Activated CD4-positive, alpha-beta T cell treated with anti-CD3 and anti-CD28 coated beads for 36 hours (primary cell): ENCODE results near the gene CLIC4. TPM values are rescaled to one million over a fixed set of nuclear protein-coding genes. Genes with fewer than 3 reads are reported as not detected.
A peak's percentile ranks its signal among the peaks of the same experiment; 100 is the strongest.
"Not testable (repeated sequence)": the region's sequence is repeated elsewhere in the genome, so short reads cannot be mapped to it uniquely, and the experiment has no call there.

Experiments used
- ATAC-seq: fragments of 200-7000 bp; cut with Tn5 transposase; one replicate; pipeline ENCODE4 v1.10.0; 2021; ENCODE audit warnings: mild to moderate bottlenecking, moderate library complexity
- CTCF ChIA-PET: fragments of 350-600 bp; sonication (Branson Sonifier 250); formaldehyde crosslinking; loops from one replicate; lab custom pipeline; 2021; ENCODE audit warnings: antibody characterized with exemption; lab: Charles Lee
- POLR2A ChIA-PET: fragments of 350-600 bp; sonication (Branson Sonifier 250); formaldehyde crosslinking; loops from one replicate; lab custom pipeline; 2021; ENCODE audit warnings: antibody characterized with exemption, inconsistent platforms; lab: Charles Lee
- DNase-seq: peaks from one replicate; pipeline ENCODE4 v3.0.0-alpha.2; 2020
- H3K27ac Mint-ChIP-seq: one replicate; pipeline ENCODE4 v1.8.0; 2021; ENCODE audit warnings: mixed read lengths
- H3K27me3 Mint-ChIP-seq: one replicate; pipeline ENCODE4 v1.8.0; 2021; ENCODE audit warnings: mixed read lengths
- H3K36me3 Mint-ChIP-seq: one replicate; pipeline ENCODE4 v1.8.0; 2021; ENCODE audit warnings: low read depth, mixed read lengths
- H3K4me1 Mint-ChIP-seq: one replicate; pipeline ENCODE4 v1.8.0; 2021; ENCODE audit warnings: mixed read lengths
- H3K4me3 Mint-ChIP-seq: one replicate; pipeline ENCODE4 v1.8.0; 2021; ENCODE audit warnings: mild to moderate bottlenecking, moderate library complexity, mixed read lengths
- H3K9me3 Mint-ChIP-seq: one replicate; pipeline ENCODE4 v1.8.0; 2021; ENCODE audit warnings: low read depth, mixed read lengths
- intact Hi-C, 2 experiments: fragments of 100-400 bp; cut with DNase I in 1 of 2; cut with micrococcal nuclease in 1 of 2; formaldehyde crosslinking; loops; one replicate each; pipeline versions ENCODE4 v1.14.2 to v1.15.1; 2022 to 2024; cut with DNase I, micrococcal nuclease
- total RNA-seq, 2 experiments: library from RNA; stranded (reverse); gene quantifications; one replicate each; pipeline ENCODE4 v1.2.3, GENCODE V29; 2021

CLIC4 gene
- total RNA-seq, 2 experiments from 2014 or later = 29.8 to 33.1 TPM

GRCh38 chr1:24796524-24796923 is 51.3 kb downstream of the CLIC4 start:
- H3K27ac Mint-ChIP-seq = no peak overlapping the region
- ATAC-seq = no peak
- H3K9me3 Mint-ChIP-seq = peaks cover 1% of the 10 kb centered on the region
- H3K4me3 Mint-ChIP-seq = no peak overlapping the region
- POLR2A ChIA-PET = no interaction called here
- intact Hi-C loops = no loop called here
- DNase-seq = no peak
- H3K27me3 Mint-ChIP-seq = no peaks in the 10 kb centered on the region
- CTCF ChIA-PET = interaction anchor here (0.8 kb wide), 1 partner anchor 21 kb away, joined by 3 read pairs; no protein-coding TSS in a partner anchor
- no peaks in the 10 kb centered on the region for H3K4me1 Mint-ChIP-seq
- H3K36me3 Mint-ChIP-seq = peaks cover 11% of the 10 kb centered on the region

- CTCF ChIA-PET, H3K27me3 Mint-ChIP-seq, ATAC-seq, H3K9me3 Mint-ChIP-seq, H3K4me3 Mint-ChIP-seq, H3K27ac Mint-ChIP-seq, H3K4me1 Mint-ChIP-seq, intact Hi-C loops, POLR2A ChIA-PET, DNase-seq: not testable (repeated sequence)
- peaks cover 11% of the 10 kb centered on the region for H3K36me3 Mint-ChIP-seq
Measured at GRCh38 chr1:24799242-24799641, 54.0 kb downstream of the CLIC4 start.

DNA sequence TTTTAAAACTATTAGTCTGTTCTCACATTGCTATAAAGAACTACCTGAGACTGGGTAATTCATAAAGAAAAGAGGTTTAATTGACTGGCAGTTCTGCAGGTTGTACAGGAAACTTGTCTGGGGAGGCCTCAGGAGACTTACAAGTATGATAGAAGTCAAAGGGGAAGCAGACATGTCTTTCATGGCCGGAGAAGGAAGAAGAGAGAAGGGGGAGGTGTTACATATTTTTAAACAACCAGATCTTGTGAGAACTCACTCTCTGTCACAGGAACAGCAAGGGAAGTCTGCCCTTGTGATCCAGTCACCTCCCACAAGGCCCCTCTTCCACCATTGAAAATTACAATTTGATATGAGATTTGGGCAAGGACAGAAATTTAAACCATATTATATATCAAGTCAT is 55.9 kb downstream of the CLIC4 start:
- Mint-ChIP-seq H3K4me1 (peaks cover 3% of the 10 kb centered on the region), H3K9me3 (peaks cover 4% of the 10 kb centered on the region), H3K36me3 (peaks cover 11% of the 10 kb centered on the region), H3K4me3 (no peak overlapping the region), H3K27me3 (no peaks in the 10 kb centered on the region), H3K27ac (no peak overlapping the region)
- intact Hi-C loops = no loop called here
- DNase-seq (no peak), ATAC-seq (no peak)
- CTCF ChIA-PET = interaction anchor here (1.2 kb wide), 1 partner anchor 34 kb away, joined by 5 read pairs; no protein-coding TSS in a partner anchor
- POLR2A ChIA-PET = interaction anchor here (0.6 kb wide), 2 partner anchors 76 to 320 kb away, joined by 3 to 5 read pairs; no protein-coding TSS in a partner anchor

DNA sequence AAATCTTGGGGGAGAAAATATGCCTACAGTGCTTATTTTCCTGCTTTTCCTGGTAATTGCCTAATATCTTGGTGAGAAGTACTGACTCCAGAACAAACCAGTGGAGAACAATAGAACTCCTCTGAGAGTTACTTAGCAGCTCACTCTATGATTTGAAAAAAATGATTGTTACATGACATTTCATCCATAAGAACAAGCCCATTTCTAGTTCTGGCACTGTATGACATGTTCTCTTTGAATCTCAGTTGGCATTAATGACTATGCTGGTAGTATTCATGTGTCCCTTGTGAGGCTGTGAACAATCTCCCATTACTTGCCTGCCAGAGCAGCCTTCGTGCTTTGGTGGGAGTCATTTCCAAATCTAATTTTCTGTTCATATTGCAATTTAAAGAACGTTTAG is 58.0 kb downstream of the CLIC4 start:
- ATAC-seq (no peak), DNase-seq (no peak)
- Mint-ChIP-seq H3K27me3 (no peaks in the 10 kb centered on the region), H3K36me3 (peaks cover 8% of the 10 kb centered on the region), H3K4me3 (no peak overlapping the region), H3K9me3 (peaks cover 4% of the 10 kb centered on the region), H3K4me1 (peaks cover 3% of the 10 kb centered on the region), H3K27ac (no peak overlapping the region)
- ChIA-PET POLR2A (no interaction called here), CTCF (interaction anchor here (1.1 kb wide), 1 partner anchor 299 kb away, joined by 4 read pairs; no protein-coding TSS in a partner anchor)
- intact Hi-C loops = no loop called here

DNA sequence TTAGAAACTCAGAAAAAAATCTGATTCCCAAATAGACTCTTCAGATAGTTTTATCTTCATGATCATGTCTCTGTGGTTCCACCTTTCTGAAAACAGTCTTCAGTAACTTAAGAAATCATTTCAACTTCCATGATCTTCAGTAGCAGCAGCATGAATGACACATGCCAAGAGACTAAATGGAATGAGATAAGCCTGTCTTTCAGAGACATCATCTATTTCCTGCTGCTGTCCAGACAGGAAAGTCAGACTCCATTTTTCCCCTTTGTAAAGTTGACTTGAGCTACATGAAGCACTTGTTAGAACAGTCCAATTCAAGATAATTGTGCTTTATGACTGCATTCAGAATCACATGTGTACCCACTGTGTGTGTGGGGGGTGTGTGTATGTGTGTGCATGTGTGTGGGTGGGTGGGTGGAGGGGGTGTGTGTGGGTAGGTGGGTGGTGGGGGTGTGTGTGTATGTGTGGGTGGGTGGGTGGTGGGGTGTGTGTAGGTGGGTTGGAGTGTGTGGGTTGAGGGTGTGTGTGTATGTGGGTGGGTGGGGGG is 58.8 kb downstream of the CLIC4 start:
- ChIA-PET CTCF (interaction anchor here (0.9 kb wide), 1 partner anchor 22 kb away, joined by 5 read pairs; no protein-coding TSS in a partner anchor), POLR2A (no interaction called here)
- no peak overlapping the region for H3K4me3 Mint-ChIP-seq
- peaks cover 2% of the 10 kb centered on the region for H3K9me3 Mint-ChIP-seq
- peaks cover 4% of the 10 kb centered on the region for H3K36me3 Mint-ChIP-seq
- no peak overlapping the region for H3K27ac Mint-ChIP-seq
- peak; percentile 6 for DNase-seq
- H3K27me3 Mint-ChIP-seq = no peaks in the 10 kb centered on the region
- H3K4me1 Mint-ChIP-seq = peaks cover 3% of the 10 kb centered on the region
- intact Hi-C loops = no loop called here
- ATAC-seq = no peak

GRCh38 chr1:24805534-24806301 is 60.5 kb downstream of the CLIC4 start:
- DNase-seq = no peak
- Mint-ChIP-seq H3K4me3 (no peak overlapping the region), H3K27me3 (no peaks in the 10 kb centered on the region), H3K36me3 (no peaks in the 10 kb centered on the region), H3K4me1 (peaks cover 3% of the 10 kb centered on the region), H3K9me3 (peaks cover 2% of the 10 kb centered on the region), H3K27ac (no peak overlapping the region)
- CTCF ChIA-PET = interaction anchor here (0.7 to 1.9 kb wide), 4 partner anchors 20 to 257 kb away, joined by 3 to 5 read pairs (median 3); no protein-coding TSS in a partner anchor
- intact Hi-C loops = loop anchor here in 1 of 2 experiments (5.0 kb wide), 1 partner anchor 43 kb away; no protein-coding TSS in a partner anchor
- no peak for ATAC-seq
- POLR2A ChIA-PET = no interaction called here

- H3K36me3 Mint-ChIP-seq = no peaks in the 10 kb centered on the region
- CTCF ChIA-PET = interaction anchor here (0.7 to 1.9 kb wide), 4 partner anchors 19 to 258 kb away, joined by 3 to 5 read pairs (median 3); no protein-coding TSS in a partner anchor
- POLR2A ChIA-PET = no interaction called here
- no peak for DNase-seq
- H3K27ac Mint-ChIP-seq = no peak overlapping the region
- intact Hi-C loops = loop anchor here in 1 of 2 experiments (5.0 kb wide), 1 partner anchor 44 kb away; no protein-coding TSS in a partner anchor
- H3K27me3 Mint-ChIP-seq = no peaks in the 10 kb centered on the region
- peaks cover 3% of the 10 kb centered on the region for H3K4me1 Mint-ChIP-seq
- H3K4me3 Mint-ChIP-seq = no peak overlapping the region
- ATAC-seq = no peak
- H3K9me3 Mint-ChIP-seq = peaks cover 2% of the 10 kb centered on the region
Measured at GRCh38 chr1:24806588-24806987, 61.3 kb downstream of the CLIC4 start.

DNA sequence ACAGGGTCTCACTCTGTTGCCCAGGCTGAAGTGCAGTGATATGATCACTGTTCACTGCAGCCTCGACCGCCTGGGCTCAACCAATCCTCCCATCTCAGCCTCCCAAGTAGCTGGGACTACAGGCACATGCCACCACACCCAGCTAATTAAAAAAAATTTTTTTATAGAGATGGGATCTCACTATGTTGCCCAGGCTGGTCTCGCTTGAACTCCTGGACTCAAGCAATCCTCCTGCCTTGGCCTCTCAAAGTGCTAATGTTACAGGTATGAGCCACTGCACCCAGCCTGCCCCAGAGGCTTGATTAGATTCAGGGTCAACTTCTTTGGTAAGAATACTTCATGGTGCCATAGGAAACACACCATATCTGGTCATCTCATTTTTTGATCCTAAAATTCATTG is 66.2 kb downstream of the CLIC4 start:
- ATAC-seq, H3K4me3 Mint-ChIP-seq, H3K27me3 Mint-ChIP-seq, H3K36me3 Mint-ChIP-seq, H3K4me1 Mint-ChIP-seq, DNase-seq, H3K9me3 Mint-ChIP-seq, intact Hi-C loops, H3K27ac Mint-ChIP-seq: not testable (repeated sequence)
- POLR2A ChIA-PET = interaction anchor here (0.6 kb wide), 1 partner anchor 97 kb away, joined by 3 read pairs; no protein-coding TSS in a partner anchor
- CTCF ChIA-PET = interaction anchor here (1.1 kb wide), 1 partner anchor 19 kb away, joined by 3 read pairs; no protein-coding TSS in a partner anchor

DNA sequence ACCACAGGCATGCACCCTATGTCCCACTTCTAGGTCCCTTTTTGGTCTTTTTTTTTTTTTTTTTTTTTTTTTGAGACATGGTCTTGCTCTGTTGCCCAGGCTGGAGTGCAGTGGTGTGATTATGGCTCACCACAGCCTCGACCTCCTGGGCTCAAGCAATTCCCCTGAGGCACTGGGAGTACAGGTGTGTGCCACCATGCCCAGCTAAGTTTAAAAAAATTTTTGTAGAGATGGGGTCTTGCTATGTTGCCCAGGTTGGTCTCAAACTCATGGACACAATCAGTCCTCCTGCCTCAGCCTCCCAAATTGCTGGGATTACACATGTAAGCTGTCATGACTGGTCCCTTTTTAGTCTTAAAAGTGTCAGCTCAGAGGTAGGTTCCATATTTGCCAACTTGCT is 75.0 kb downstream of the CLIC4 start:
- H3K4me1 Mint-ChIP-seq, DNase-seq, H3K9me3 Mint-ChIP-seq, H3K27ac Mint-ChIP-seq, H3K36me3 Mint-ChIP-seq, ATAC-seq, H3K4me3 Mint-ChIP-seq, H3K27me3 Mint-ChIP-seq, POLR2A ChIA-PET, intact Hi-C loops: not testable (repeated sequence)
- CTCF ChIA-PET = interaction anchor here (5.6 kb wide), 1 partner anchor 10 kb away, joined by 27 read pairs; no protein-coding TSS in a partner anchor

GRCh38 chr1:24822887-24823286 is 77.6 kb downstream of the CLIC4 start:
- Mint-ChIP-seq H3K4me1 (no peaks in the 10 kb centered on the region), H3K27ac (no peak overlapping the region), H3K27me3 (peaks cover 2% of the 10 kb centered on the region), H3K4me3 (no peak overlapping the region), H3K9me3 (no peaks in the 10 kb centered on the region), H3K36me3 (no peaks in the 10 kb centered on the region)
- intact Hi-C loops = no loop called here
- DNase-seq = no peak
- ChIA-PET CTCF (interaction anchor here (1.0 to 1.4 kb wide), 4 partner anchors 12 to 134 kb away, joined by 3 to 7 read pairs (median 3); no protein-coding TSS in a partner anchor), POLR2A (no interaction called here)
- ATAC-seq = no peak

DNA sequence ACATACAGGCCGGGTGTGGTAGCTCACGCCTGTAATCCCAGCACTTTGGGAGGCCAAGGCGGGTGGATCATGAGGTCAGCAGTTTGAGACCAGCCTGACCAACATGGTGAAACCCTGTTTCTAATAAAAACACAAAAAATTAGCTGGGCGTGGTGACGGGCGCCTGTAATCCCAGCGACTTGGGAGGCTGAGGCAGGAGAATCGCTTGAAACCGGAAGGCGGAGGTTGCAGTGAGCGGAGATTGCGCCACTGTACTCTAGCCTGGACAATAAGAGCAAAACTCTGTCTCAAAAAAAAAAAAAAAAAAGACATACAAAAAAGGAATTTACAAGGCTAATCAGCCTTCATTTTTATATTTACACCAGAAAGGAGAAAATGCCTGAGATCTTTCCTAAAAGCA is 78.2 kb downstream of the CLIC4 start:
- CTCF ChIA-PET = interaction anchor here (1.0 to 1.4 kb wide), 4 partner anchors 11 to 135 kb away, joined by 3 to 7 read pairs (median 3); no protein-coding TSS in a partner anchor
- DNase-seq, H3K9me3 Mint-ChIP-seq, POLR2A ChIA-PET, H3K4me3 Mint-ChIP-seq, H3K27ac Mint-ChIP-seq, H3K27me3 Mint-ChIP-seq, ATAC-seq, H3K36me3 Mint-ChIP-seq, intact Hi-C loops, H3K4me1 Mint-ChIP-seq: not testable (repeated sequence)
